GM23248 (cell line): ENCODE data around the gene HIC1.

Experiments used
- EZH2 ChIP-seq: fragments of 200-600 bp; sonication (generic); IDR thresholded peaks from 2 replicates; pipeline ENCODE4 v1.6.1; 2018; ENCODE audit warnings: antibody characterized with exemption, mild to moderate bottlenecking; ENCODE audit not compliant: insufficient read depth, poor library complexity, severe bottlenecking
- EZH2phosphoT487 ChIP-seq: fragments of 200-600 bp; sonication (generic); IDR thresholded peaks from 2 replicates; pipeline ENCODE4 v1.6.1; 2018; ENCODE audit warnings: antibody characterized with exemption, moderate library complexity, mild to moderate bottlenecking, low read depth; ENCODE audit not compliant: insufficient read depth

- TF ChIP-seq EZH2 (no peak), EZH2phosphoT487 (no peak)
Observed at GRCh38 chr17:2107050-2107449, 52.1 kb downstream of the HIC1 start.
